Activated effector memory CD4-positive, alpha-beta T cell treated with Interleukin-2 at 50 U/mL for 16 hours (primary cell): ENCODE measurements around the gene PARN.
"Not testable (repeated sequence)": the region's sequence is repeated elsewhere in the genome, so short reads cannot be mapped to it uniquely, and the experiment has no call there.

Experiments used
- DNase-seq: peaks from one replicate; pipeline ENCODE4 v3.0.0-alpha.2; 2020

Gene PARN

GRCh38 chr16:14423344-14423743 is 206.7 kb downstream of the PARN start:
- DNase-seq = no peak

DNA sequence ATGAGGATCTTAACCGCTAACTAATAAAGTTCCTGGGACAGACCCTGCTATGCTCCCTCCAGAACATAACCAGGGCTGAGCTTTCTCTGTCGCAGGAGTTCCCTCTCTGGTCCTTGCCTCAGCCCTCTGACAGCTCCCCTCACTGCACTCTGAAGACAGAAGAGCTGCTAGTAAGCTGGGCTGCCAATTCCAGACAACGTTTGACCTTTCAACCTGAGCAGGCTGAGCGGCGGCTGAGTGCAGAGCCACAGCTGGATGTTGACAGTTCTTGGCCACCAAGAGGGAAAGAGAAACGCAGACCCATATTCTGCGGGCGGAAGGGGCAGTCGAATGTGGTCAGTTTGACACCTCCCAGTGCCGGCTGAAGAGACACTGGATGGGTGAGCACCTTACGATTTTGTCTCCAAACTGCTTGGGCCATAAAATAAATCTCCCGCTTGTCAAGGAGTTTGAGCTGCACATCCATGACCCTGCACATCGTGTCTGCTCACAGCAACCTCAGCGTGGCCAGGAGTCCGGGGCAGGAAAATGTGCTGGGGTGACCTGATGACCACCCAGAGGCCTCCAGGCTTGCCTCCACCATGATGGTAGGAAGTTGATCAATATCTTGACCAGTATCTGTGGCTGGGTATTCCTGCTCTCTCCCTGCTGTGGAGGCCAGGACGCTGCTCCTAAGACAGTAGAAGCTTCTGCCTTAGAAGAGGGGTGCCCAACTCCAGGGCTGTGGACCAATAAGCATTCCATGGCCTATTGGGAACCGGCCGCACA is 209.2 kb downstream of the PARN start:
- no peak for DNase-seq

- not testable (repeated sequence) for DNase-seq
These were observed 209.8 kb downstream of the PARN start for GRCh38 chr16:14420243-14420642.

- no peak for DNase-seq
These were observed 210.2 kb downstream of the PARN start for GRCh38 chr16:14419817-14420216.

DNA sequence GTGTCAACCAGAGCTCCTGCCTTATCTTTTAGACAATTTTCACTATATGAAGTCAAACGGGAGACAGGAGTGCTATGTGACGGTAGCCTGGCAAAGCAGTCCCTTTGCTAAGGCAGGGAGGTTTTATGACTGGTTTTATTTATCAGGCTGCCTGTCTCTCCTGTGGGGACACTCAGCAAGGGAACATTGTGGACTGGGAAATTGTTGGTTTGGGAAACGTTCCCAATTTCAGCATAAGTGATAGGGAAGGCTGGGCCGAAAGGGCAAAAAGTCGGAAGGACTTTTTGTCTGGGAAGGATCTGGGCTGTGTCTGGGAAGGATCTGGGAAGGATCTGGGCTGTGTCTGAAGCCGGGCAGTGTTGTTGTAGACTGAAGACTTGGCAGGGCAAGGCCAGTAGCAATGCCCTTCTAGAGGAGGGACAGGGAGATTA is 211.2 kb downstream of the PARN start:
- no peak for DNase-seq

- no peak for DNase-seq
These were observed 213.9 kb downstream of the PARN start for GRCh38 chr16:14416184-14416583.

DNA sequence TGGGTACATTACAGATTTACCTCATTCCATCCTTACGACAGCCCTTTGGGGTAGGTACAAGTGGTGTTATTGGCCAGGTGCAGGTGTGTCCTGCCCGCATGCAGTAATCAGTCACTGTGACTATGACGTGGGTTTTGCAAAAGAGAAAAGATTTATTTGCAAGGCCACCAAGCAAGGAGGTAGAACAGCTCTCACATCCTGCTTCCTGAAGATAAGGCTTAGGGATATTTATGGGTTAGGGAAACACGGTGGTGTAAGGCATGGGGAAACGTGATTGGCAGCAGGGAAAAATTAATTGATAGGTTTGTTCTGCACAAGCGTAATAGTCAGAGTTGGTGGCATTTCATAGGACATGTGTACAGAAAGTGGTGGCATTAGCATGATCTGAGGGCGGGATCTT is 214.8 kb downstream of the PARN start:
- no peak for DNase-seq

GRCh38 chr16:14409563-14409962 is 220.5 kb downstream of the PARN start:
- no peak for DNase-seq

DNA sequence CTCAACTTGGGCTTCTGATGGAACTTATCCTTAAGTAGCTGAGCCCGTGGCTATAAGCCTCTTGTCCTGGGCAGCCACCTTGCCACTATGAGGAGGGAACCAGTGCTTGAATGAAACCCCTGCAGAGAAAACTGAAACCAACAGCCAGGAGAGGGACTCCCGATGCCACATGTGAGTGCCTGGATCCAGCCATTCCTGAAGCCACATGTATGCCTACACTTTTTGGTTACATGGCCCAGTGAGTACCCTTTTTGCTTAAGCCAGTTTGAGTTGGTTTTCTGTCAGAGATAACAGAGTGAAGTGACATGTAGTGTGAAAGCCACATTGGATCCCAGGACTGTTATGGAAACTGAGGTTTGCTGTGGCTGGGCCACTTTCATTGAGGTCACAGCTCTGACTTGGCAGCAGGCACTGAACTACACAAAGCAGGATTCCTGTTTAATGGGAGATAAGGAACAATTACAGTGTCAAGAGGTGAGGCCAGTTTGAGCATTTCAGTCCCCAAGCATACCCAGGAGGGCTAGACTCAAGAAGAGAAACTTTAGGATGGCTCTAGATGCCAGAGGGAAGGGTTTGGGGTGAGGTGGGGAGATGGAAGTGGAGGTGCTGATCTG is 222.2 kb downstream of the PARN start:
- no peak for DNase-seq

DNA sequence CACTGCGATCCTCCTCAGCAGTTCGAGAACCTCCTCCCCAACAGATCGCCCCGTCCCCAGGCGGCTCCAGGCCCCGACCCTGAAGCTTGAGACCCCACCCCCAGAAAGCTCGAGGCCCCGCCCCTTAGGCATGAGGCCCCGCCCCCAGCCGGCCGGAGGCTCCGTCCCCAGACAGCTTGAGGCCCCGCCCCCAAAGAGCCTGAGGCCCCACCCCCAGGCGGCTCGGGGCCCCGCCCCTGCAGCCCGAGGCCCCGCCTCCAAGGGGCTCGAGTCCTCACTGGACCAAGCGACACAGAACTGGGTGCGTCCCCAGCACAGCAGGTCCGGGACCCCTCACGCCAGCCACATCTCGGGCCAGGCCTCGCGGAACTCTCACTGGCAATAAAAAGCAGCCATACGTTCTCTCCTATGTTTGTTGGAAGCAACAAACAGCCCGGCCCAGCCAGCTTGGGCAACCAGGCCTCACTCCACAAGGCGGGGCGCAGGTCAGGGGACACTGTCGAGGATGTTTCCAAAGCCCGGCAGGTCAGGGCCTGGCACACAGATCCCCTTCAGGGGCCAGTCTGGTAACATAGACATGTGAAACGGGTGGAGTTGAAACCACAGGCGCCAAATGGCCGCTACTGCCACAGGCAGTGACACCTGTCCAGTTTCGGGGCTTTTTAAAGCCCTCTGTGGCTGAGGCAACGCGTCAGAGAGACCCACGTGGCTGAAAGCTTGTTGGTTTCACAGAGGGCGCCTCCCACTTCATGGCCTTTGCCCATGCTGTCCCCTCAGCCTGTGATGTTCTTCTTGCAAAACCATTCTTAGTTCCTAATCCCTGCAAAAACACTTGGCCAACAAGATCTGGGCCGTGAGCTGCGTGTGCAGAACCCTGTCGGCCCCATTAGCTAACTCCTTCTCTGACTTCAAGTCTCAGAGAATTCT is 224.2 kb downstream of the PARN start:
- DNase-seq = no peak

GRCh38 chr16:14403001-14403389 is 227.1 kb downstream of the PARN start:
- DNase-seq = not testable (repeated sequence)

GRCh38 chr16:14402114-14403000 is 227.7 kb downstream of the PARN start:
- not testable (repeated sequence) for DNase-seq

DNA sequence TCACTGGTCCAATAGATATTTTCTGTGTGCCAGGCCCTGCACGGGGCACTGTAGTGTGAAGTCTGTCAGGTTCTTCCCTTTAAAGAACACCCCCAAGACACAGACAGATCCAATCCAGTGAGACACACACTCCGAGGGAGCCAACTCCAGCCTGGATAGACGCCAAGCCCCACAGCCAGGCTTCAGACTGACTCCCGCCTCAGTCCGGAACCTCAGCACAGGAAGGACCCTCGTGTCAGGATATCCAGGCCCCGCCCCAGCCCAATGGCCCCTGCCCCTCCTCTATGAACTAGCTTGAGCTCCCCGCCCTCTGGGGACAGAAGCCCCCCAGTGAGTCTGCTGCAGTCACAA is 228.4 kb downstream of the PARN start:
- not testable (repeated sequence) for DNase-seq

GRCh38 chr16:14400978-14401710 is 228.9 kb downstream of the PARN start:
- not testable (repeated sequence) for DNase-seq

GRCh38 chr16:14400285-14400977 is 229.6 kb downstream of the PARN start:
- DNase-seq = no peak

- DNase-seq = no peak
These were observed 230.4 kb downstream of the PARN start for GRCh38 chr16:14399378-14400284.

GRCh38 chr16:14398014-14398717 is 231.9 kb downstream of the PARN start:
- DNase-seq = no peak

DNA sequence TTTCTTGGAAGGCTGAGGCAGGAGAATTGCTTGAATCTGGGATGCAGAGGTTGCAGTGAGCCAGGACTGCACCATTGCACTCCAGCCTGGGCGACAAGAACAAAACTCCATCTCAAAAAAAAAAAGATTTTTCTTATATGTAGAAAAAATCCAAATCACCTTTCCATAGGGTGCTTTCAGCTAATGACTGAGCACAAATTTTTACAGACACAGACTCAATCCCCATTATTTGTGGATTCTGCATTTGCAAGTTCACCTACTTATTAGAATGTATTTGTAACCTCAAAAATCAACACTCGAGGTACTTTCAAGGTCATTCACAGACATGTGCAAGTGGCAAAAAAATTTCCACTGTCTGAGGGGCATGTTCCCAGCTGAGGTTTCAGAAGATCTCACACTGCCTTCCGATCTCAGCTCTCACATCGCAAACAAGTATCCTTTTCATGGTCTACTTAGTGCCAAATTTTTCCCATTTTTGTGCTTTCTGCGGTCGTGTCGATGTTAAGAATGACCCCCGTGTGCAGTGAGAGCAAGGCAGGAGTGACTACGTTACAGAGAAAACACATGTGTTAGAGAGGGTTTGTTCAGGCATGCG is 234.3 kb downstream of the PARN start:
- DNase-seq = not testable (repeated sequence)

GRCh38 chr16:14394834-14395233 is 235.2 kb downstream of the PARN start:
- DNase-seq = no peak
